ENCODE data around the gene SLC25A1.

DNA sequence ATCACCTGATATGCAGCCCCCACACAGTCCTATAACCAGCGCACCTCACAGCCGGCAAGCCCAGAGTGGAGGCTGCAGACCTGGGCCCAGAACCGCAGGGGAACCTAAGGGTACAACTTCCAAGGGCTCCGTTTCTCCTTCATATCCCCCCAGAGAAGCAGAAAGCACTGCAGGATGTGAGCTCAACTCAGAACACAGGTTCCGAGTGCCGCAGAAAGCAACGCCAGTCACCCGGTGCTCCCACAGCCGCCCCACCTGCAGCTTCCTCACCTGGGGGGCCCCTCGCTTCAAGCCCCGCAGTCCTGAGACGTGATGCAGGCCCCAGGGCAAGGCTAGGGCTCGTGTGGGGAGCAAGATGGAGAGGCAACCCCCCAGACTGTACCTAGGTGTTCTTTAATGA is 45.0 kb downstream of the SLC25A1 start:
- TF ChIP-seq, protein P1, sequence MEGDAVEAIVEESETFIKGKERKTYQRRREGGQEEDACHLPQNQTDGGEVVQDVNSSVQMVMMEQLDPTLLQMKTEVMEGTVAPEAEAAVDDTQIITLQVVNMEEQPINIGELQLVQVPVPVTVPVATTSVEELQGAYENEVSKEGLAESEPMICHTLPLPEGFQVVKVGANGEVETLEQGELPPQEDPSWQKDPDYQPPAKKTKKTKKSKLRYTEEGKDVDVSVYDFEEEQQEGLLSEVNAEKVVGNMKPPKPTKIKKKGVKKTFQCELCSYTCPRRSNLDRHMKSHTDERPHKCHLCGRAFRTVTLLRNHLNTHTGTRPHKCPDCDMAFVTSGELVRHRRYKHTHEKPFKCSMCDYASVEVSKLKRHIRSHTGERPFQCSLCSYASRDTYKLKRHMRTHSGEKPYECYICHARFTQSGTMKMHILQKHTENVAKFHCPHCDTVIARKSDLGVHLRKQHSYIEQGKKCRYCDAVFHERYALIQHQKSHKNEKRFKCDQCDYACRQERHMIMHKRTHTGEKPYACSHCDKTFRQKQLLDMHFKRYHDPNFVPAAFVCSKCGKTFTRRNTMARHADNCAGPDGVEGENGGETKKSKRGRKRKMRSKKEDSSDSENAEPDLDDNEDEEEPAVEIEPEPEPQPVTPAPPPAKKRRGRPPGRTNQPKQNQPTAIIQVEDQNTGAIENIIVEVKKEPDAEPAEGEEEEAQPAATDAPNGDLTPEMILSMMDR (IDR thresholded peaks at IDR 0.05) = no peak
- TF ChIP-seq ZFX (IDR thresholded peaks at IDR 0.05; ENCODE audit: borderline replicate concordance) = no peak
